Cardiac muscle cell (in vitro differentiated cells and primary cell): ENCODE measurements around the gene SCUBE1. TPM values are rescaled to one million over a fixed set of nuclear protein-coding genes. Genes with fewer than 3 reads are reported as not detected.

Experiments
- DNase-seq, 2 donors: peaks; one replicate each; pipeline versions ENCODE4 v3.0.0 to v3.0.0-alpha.2; 2010 to 2017; ENCODE audit warnings: low read depth in 1 of 2, low spot score in 1 of 2
- H3K27ac ChIP-seq: fragments of 200-600 bp; sonication (generic); 2 replicates; pipeline ENCODE4 v1.5.1; 2016
- H3K27me3 ChIP-seq: fragments of 200-600 bp; sonication (generic); 2 replicates; pipeline ENCODE4 v1.6.0; 2016; ENCODE audit warnings: control low read depth
- H3K36me3 ChIP-seq: fragments of 200-600 bp; sonication (generic); 2 replicates; pipeline ENCODE4 v1.5.1; 2016; ENCODE audit warnings: control low read depth
- H3K4me1 ChIP-seq: fragments of 200-600 bp; sonication (generic); 2 replicates; pipeline ENCODE4 v1.8.1; 2017; ENCODE audit warnings: low read depth, mild to moderate bottlenecking, mixed run types
- H3K4me3 ChIP-seq: fragments of 200-600 bp; sonication (generic); 2 replicates; pipeline ENCODE4 v1.5.1; 2016; ENCODE audit warnings: mild to moderate bottlenecking
- H3K9me3 ChIP-seq: fragments of 200-600 bp; sonication (generic); 2 replicates; pipeline ENCODE4 v1.5.1; 2017; ENCODE audit warnings: low read depth, mild to moderate bottlenecking, control low read depth
- polyA plus RNA-seq: library from polyadenylated mRNA; unstranded; fragments of >200 nt; fragmentation: Nextera tagmentation; extraction: Ambion mirVana; gene quantifications from 2 replicates; pipeline ENCODE4 v1.2.1, GENCODE V29; 2016
- total RNA-seq: library from RNA; depleted of rRNA; stranded (reverse); fragments of >200 nt; gene quantifications from 2 replicates; pipeline ENCODE4 v1.2.3, GENCODE V29; 2016
- TF ChIP-seq, protein P1 (sequence below): IDR thresholded peaks from 2 replicates; pipeline ENCODE4 v1.5.1; 2012; ENCODE audit warnings: low read depth, mild to moderate bottlenecking, low read length

Gene SCUBE1
- total and polyA plus RNA-seq, 2 experiments from 2014 or later, result 2.1 to 6.9 TPM

GRCh38 chr22:43327157-43327438 lies 16.1 kb downstream of the SCUBE1 start:
- Histone ChIP-seq H3K27me3 (no peaks in the 10 kb centered on the region), H3K27ac (no peak overlapping the region), H3K4me3 (no peak overlapping the region), H3K4me1 (peaks cover 5% of the 10 kb centered on the region), H3K36me3 (no peaks in the 10 kb centered on the region), H3K9me3 (no peaks in the 10 kb centered on the region)
- TF ChIP-seq, protein P1, sequence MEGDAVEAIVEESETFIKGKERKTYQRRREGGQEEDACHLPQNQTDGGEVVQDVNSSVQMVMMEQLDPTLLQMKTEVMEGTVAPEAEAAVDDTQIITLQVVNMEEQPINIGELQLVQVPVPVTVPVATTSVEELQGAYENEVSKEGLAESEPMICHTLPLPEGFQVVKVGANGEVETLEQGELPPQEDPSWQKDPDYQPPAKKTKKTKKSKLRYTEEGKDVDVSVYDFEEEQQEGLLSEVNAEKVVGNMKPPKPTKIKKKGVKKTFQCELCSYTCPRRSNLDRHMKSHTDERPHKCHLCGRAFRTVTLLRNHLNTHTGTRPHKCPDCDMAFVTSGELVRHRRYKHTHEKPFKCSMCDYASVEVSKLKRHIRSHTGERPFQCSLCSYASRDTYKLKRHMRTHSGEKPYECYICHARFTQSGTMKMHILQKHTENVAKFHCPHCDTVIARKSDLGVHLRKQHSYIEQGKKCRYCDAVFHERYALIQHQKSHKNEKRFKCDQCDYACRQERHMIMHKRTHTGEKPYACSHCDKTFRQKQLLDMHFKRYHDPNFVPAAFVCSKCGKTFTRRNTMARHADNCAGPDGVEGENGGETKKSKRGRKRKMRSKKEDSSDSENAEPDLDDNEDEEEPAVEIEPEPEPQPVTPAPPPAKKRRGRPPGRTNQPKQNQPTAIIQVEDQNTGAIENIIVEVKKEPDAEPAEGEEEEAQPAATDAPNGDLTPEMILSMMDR, result no peak
- no peak for DNase-seq

- Histone ChIP-seq H3K4me1 (peaks cover 5% of the 10 kb centered on the region), H3K9me3 (no peaks in the 10 kb centered on the region), H3K27ac (no peak overlapping the region), H3K27me3 (no peaks in the 10 kb centered on the region), H3K36me3 (no peaks in the 10 kb centered on the region), H3K4me3 (no peak overlapping the region)
- DNase-seq, result no peak
- TF ChIP-seq, protein P1, result no peak
These were observed 16.6 kb downstream of the SCUBE1 start for GRCh38 chr22:43326331-43327156.

DNA sequence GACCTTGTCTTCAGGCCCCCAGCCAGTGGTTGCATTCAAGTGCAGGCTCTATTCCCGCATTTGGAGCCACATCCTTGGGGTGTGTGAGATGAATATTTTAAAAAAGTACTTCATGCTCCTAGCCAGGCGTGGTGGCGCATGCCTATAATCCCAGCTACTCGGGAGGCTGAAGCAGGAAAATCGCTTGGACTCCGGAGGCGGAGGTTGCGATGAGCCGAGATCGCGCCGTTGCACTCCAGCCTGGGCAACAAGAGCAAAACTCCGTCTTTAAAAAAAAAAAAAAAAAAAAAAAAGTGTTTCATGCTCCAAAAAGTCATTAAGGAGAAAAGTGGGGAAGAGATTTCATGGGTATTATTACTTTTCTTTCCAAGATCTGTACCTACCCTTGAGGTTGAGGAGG lies 18.0 kb downstream of the SCUBE1 start:
- Histone ChIP-seq H3K36me3 (no peaks in the 10 kb centered on the region), H3K27me3 (no peaks in the 10 kb centered on the region), H3K9me3 (no peaks in the 10 kb centered on the region), H3K4me3 (no peak overlapping the region), H3K4me1 (peaks cover 5% of the 10 kb centered on the region), H3K27ac (no peak overlapping the region)
- TF ChIP-seq, protein P1, result no peak
- DNase-seq, result no peak

DNA sequence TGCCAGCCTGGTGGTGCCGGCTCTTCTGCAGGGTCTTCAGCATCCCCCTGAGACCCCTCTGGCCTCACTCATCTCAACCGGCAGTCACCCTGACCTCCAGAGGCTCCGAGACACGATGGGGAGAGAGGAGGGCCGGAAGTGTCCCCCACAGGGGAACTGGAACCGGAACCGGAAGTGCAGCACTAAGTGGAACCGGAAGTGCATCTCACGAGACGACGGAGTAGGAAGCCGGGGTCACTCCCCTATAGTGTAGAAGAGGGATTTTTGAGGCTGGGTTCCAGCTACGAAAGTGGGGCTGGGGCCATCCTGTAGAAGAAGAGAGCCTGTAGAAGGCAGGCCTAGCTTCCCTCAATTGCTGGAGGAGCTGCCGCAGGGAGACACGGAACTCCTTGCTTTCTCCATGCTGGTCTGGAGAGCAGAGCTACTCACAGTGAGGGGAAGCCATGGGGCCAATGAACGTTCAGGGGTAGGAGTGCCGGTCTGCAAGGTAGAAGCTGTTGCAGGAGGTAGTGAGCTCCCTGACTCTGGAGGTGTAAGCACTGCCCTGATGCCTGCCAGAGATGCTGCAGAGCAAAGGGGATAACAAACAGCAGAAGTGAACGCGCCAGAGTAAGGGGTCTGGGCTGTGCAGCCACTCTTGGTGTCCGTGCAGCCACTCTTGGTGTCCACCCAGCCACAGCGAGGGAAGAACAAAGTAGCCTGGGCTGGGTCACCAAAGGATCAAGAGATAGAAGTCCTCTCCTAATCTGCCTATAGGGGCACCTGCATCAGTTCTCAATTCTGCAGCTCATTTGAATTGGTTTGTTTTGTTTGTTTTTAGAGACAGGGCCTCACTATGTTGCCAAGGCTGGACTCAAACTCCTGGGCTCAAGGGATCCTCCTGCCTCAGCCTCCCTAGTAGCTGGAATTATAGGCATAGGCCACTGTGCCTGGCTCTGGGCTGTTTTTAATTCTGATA lies 21.9 kb downstream of the SCUBE1 start:
- H3K4me1 ChIP-seq, result peaks cover 18% of the 10 kb centered on the region
- no peak overlapping the region for H3K4me3 ChIP-seq
- H3K36me3 ChIP-seq, result no peaks in the 10 kb centered on the region
- no peaks in the 10 kb centered on the region for H3K9me3 ChIP-seq
- TF ChIP-seq, protein P1, result no peak
- no peak for DNase-seq
- no peak overlapping the region for H3K27ac ChIP-seq
- no peaks in the 10 kb centered on the region for H3K27me3 ChIP-seq

DNA sequence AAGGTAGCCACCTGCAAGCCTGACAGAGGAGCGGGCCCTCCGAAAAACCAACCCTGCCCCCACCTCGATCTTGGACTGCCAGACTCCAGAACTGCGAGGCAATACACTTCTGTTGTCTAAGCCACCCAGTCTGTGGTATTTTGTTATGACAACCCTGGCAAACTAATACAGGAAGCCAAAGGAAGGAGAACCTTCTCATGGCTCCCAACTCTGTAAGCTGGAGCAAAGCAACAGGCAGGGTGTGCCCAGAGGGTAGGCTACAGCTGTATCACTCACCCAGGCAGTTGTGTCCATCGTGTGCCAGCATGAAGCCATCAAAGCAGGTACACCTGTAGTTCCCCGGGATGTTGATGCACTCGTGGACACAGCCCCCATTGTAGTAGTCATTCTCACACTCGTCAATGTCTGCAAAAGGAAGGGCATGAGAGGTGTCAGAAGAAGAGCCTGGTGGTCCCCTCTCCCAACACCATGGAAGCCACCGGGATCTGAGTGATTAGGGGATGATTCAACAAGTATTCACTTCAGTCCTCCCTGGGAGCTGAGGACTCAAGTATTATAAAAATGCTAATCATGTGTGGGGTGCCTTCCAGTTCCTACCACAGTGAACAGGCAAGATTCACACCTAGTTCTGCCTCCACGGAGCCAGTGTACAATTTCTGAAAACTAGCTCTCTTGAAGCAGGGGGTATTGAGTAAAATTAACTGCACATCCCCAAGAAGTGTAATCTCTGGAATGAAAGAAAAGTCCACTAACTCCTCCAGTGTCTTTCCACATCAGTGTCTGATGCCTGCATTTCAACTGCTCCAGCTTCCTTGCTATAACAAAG lies 23.3 kb downstream of the SCUBE1 start:
- Histone ChIP-seq H3K4me1 (peaks cover 15% of the 10 kb centered on the region), H3K27me3 (no peaks in the 10 kb centered on the region), H3K27ac (no peak overlapping the region), H3K36me3 (no peaks in the 10 kb centered on the region), H3K9me3 (no peaks in the 10 kb centered on the region), H3K4me3 (no peak overlapping the region)
- TF ChIP-seq, protein P1, result no peak
- no peak for DNase-seq
